ENCODE measurements around the gene HS2ST1. TPM values are rescaled to one million over a fixed set of nuclear protein-coding genes. Genes with fewer than 3 reads are reported as not detected.

HS2ST1 gene
- total and polyA plus RNA-seq, 11 donors = 3.4 to 20.3 (median 13.6) TPM

GRCh38 chr1:87144316-87144895 is 230.0 kb downstream of the HS2ST1 start:
- ATAC-seq = no peak
- no peak overlapping the region for H3K4me3 ChIP-seq
- H3K27me3 ChIP-seq = no peaks in the 10 kb centered on the region
- DNase-seq = no peak
- H3K27ac ChIP-seq = no peak overlapping the region
- H3K4me1 ChIP-seq = peaks cover 0 to 13% (median 0%) of the 10 kb centered on the region in 12 donors
- 67 to 87% (median 71%) methylated on average over 8 of the region's 8 CpGs for WGBS, 4 donors
- H3K36me3 ChIP-seq = peaks cover 0 to 5% (median 0%) of the 10 kb centered on the region in 9 donors
- intact Hi-C loops (cut with DNase I) = no loop called here
- H3K9me3 ChIP-seq = no peaks in the 10 kb centered on the region
- TF ChIP-seq, protein P1, sequence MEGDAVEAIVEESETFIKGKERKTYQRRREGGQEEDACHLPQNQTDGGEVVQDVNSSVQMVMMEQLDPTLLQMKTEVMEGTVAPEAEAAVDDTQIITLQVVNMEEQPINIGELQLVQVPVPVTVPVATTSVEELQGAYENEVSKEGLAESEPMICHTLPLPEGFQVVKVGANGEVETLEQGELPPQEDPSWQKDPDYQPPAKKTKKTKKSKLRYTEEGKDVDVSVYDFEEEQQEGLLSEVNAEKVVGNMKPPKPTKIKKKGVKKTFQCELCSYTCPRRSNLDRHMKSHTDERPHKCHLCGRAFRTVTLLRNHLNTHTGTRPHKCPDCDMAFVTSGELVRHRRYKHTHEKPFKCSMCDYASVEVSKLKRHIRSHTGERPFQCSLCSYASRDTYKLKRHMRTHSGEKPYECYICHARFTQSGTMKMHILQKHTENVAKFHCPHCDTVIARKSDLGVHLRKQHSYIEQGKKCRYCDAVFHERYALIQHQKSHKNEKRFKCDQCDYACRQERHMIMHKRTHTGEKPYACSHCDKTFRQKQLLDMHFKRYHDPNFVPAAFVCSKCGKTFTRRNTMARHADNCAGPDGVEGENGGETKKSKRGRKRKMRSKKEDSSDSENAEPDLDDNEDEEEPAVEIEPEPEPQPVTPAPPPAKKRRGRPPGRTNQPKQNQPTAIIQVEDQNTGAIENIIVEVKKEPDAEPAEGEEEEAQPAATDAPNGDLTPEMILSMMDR (IDR thresholded peaks at IDR 0.05) = no peak
- TF ChIP-seq POLR2A (IDR thresholded peaks at IDR 0.05) = no peak

DNA sequence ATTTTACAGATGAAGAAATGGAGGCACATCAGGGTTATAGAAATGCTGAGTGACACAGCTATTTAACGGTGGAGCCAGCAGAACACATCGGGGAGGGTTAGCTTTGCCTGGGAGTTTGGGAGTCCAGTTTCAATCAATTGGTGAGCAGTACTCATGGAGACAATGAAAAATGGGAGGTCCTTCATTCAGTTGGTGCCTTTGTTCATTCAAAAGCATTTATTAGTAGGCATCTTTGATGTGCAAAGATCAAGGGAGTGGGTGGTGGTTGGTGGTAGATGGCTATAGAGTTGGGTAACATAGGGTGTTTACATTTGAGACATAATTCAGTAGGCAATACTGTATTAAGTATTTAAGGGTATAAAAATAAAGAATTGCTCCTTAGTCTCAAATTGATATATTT is 230.5 kb downstream of the HS2ST1 start:
- Histone ChIP-seq H3K27me3 (no peaks in the 10 kb centered on the region), H3K4me1 (peaks cover 0 to 19% (median 3%) of the 10 kb centered on the region in 12 donors), H3K9me3 (no peaks in the 10 kb centered on the region), H3K27ac (no peak overlapping the region), H3K4me3 (no peak overlapping the region), H3K36me3 (peaks cover 0 to 5% (median 0%) of the 10 kb centered on the region in 9 donors)
- 72 to 96% (median 93%) methylated on average over 2 of the region's 2 CpGs for WGBS, 4 donors
- ATAC-seq (no peak), DNase-seq (no peak)
- intact Hi-C loops (cut with DNase I) = no loop called here
- no peak for TF ChIP-seq POLR2A (IDR thresholded peaks at IDR 0.05)
- TF ChIP-seq, protein P1 (IDR thresholded peaks at IDR 0.05) = no peak

- ATAC-seq (no peak), DNase-seq (no peak)
- 67 to 75% (median 73%) methylated on average over 2 of the region's 2 CpGs for WGBS, 4 donors
- no peak for TF ChIP-seq POLR2A (IDR thresholded peaks at IDR 0.05)
- TF ChIP-seq, protein P1 (IDR thresholded peaks at IDR 0.05) = no peak
- H3K27ac ChIP-seq = no peak overlapping the region
- H3K4me1 ChIP-seq = peaks cover 0 to 33% (median 6%) of the 10 kb centered on the region in 12 donors
- intact Hi-C loops (cut with DNase I) = no loop called here
- H3K4me3 ChIP-seq = no peak overlapping the region
- H3K36me3 ChIP-seq = peaks cover 0 to 5% (median 0%) of the 10 kb centered on the region in 9 donors
- no peaks in the 10 kb centered on the region for H3K27me3 ChIP-seq
- no peaks in the 10 kb centered on the region for H3K9me3 ChIP-seq
These were observed 232.1 kb downstream of the HS2ST1 start for GRCh38 chr1:87146538-87146937.

- Histone ChIP-seq H3K27ac (no peak overlapping the region), H3K4me1 (peaks cover 0 to 38% (median 9%) of the 10 kb centered on the region in 12 donors), H3K27me3 (no peaks in the 10 kb centered on the region), H3K9me3 (no peaks in the 10 kb centered on the region), H3K36me3 (peaks cover 0 to 5% (median 0%) of the 10 kb centered on the region in 9 donors), H3K4me3 (no peak overlapping the region)
- WGBS, 4 donors = 45 to 95% (median 49%) methylated on average over 2 of the region's 2 CpGs
- intact Hi-C loops (cut with DNase I) = no loop called here
- ATAC-seq (no peak), DNase-seq (no peak)
- TF ChIP-seq POLR2A (IDR thresholded peaks at IDR 0.05) = no peak
These were observed 232.6 kb downstream of the HS2ST1 start for GRCh38 chr1:87146986-87147385.

DNA sequence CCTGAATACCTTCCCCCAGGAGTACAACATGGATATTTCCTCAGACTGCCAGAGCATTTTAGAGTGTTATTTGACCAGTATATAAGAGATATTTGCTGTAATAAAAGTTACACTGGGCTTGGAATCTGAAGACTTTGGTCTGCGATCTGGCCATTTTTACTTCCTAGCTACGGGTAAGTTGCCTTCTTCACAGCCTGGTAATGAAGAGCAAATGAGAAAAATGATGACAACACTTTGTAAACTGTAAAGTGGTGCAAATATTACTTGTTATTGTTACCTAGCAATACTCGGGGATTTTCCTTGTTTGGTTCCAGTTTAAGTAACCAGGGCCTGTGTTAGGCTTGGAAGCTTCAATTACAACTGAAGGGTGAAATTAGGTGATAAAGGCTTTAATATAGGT is 233.4 kb downstream of the HS2ST1 start:
- 58 to 96% (median 66%) methylated on average over 3 of the region's 3 CpGs for WGBS, 4 donors
- ATAC-seq (no peak), DNase-seq (no peak)
- no peaks in the 10 kb centered on the region for H3K27me3 ChIP-seq
- peaks cover 0 to 5% (median 0%) of the 10 kb centered on the region in 9 donors for H3K36me3 ChIP-seq
- intact Hi-C loops (cut with DNase I) = no loop called here
- peaks cover 0 to 42% (median 11%) of the 10 kb centered on the region in 12 donors for H3K4me1 ChIP-seq
- no peak overlapping the region for H3K27ac ChIP-seq
- no peak overlapping the region for H3K4me3 ChIP-seq
- no peaks in the 10 kb centered on the region for H3K9me3 ChIP-seq
- TF ChIP-seq, protein P1 (IDR thresholded peaks at IDR 0.05) = no peak
- no peak for TF ChIP-seq POLR2A (IDR thresholded peaks at IDR 0.05)
